ENCODE data around the gene MPHOSPH10. TPM values are rescaled to one million over a fixed set of nuclear protein-coding genes. Genes with fewer than 3 reads are reported as not detected.
A peak's percentile ranks its signal among the peaks of the same experiment; 100 is the strongest.

The MPHOSPH10 gene
- total and polyA plus RNA-seq, 2 of the 13 experiments (the other 11 are each of a cell fraction or from before 2014, with no cell fraction given): 37.8 to 137 TPM

GRCh38 chr2:71121479-71121878 lies 9.0 kb upstream of the MPHOSPH10 start (continued):
- no peak for TF ChIP-seq ZNF674 (CRISPR knock-in tag; IDR thresholded peaks at IDR 0.05; ENCODE audit: low read depth)
- no peak for TF ChIP-seq CHD4 (IDR thresholded peaks at IDR 0.05; ENCODE audit: borderline replicate concordance, low read length)
- no peak for TF ChIP-seq TFDP1 (CRISPR knock-in tag; IDR thresholded peaks at IDR 0.05; ENCODE audit: borderline replicate concordance)
- TF ChIP-seq PCBP2 (optimal IDR thresholded peaks at IDR 0.05; ENCODE audit: low read depth, low read length, poor library complexity, severe bottlenecking): no peak
- TF ChIP-seq NR2F6 (IDR thresholded peaks at IDR 0.05): no peak
- TF ChIP-seq NR2F6 (CRISPR knock-in tag; IDR thresholded peaks at IDR 0.05): no peak
- peak; percentile 88 for TF ChIP-seq HNF4G (IDR thresholded peaks at IDR 0.05; ENCODE audit: borderline replicate concordance, low read depth, low read length)
- TF ChIP-seq HNF4G (CRISPR knock-in tag; IDR thresholded peaks at IDR 0.05; ENCODE audit: borderline replicate concordance, low read depth): no peak
- no peak for TF ChIP-seq ZNF333 (CRISPR knock-in tag; IDR thresholded peaks at IDR 0.05; ENCODE audit: borderline replicate concordance)
- TF ChIP-seq MXD4 (CRISPR knock-in tag; IDR thresholded peaks at IDR 0.05): no peak
- no peak for TF ChIP-seq GABPB1 (CRISPR knock-in tag; IDR thresholded peaks at IDR 0.05)
- 0 out of 2 replicates have a peak, but pooled peaks have one; percentile 33 for TF ChIP-seq NCOR1 (IDR thresholded peaks at IDR 0.05; ENCODE audit: borderline replicate concordance, low read length)
- TF ChIP-seq ZNF431 (CRISPR knock-in tag; IDR thresholded peaks at IDR 0.05; ENCODE audit: borderline replicate concordance, low read depth): no peak
- TF ChIP-seq RXRA (CRISPR knock-in tag; IDR thresholded peaks at IDR 0.05): no peak
- no peak for TF ChIP-seq ZNF543 (CRISPR knock-in tag; IDR thresholded peaks at IDR 0.05)
- TF ChIP-seq, protein P1, sequence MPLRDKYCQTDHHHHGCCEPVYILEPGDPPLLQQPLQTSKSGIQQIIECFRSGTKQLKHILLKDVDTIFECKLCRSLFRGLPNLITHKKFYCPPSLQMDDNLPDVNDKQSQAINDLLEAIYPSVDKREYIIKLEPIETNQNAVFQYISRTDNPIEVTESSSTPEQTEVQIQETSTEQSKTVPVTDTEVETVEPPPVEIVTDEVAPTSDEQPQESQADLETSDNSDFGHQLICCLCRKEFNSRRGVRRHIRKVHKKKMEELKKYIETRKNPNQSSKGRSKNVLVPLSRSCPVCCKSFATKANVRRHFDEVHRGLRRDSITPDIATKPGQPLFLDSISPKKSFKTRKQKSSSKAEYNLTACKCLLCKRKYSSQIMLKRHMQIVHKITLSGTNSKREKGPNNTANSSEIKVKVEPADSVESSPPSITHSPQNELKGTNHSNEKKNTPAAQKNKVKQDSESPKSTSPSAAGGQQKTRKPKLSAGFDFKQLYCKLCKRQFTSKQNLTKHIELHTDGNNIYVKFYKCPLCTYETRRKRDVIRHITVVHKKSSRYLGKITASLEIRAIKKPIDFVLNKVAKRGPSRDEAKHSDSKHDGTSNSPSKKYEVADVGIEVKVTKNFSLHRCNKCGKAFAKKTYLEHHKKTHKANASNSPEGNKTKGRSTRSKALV (CRISPR knock-in tag; IDR thresholded peaks at IDR 0.05): no peak
- TF ChIP-seq, protein P2, sequence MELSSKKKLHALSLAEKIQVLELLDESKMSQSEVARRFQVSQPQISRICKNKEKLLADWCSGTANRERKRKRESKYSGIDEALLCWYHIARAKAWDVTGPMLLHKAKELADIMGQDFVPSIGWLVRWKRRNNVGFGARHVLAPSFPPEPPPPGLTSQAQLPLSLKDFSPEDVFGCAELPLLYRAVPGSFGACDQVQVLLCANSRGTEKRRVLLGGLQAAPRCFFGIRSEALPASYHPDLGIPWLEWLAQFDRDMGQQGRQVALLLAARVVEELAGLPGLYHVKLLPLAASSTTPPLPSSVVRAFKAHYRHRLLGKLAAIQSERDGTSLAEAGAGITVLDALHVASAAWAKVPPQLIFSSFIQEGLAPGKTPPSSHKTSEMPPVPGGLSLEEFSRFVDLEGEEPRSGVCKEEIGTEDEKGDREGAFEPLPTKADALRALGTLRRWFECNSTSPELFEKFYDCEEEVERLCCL (CRISPR knock-in tag; IDR thresholded peaks at IDR 0.05; ENCODE audit: borderline replicate concordance): no peak
- TF ChIP-seq SNAPC4 (CRISPR knock-in tag; IDR thresholded peaks at IDR 0.05): no peak
- TF ChIP-seq IKZF1 (IDR thresholded peaks at IDR 0.05): no peak
- TF ChIP-seq ZFAT (CRISPR knock-in tag; conservative IDR thresholded peaks at IDR 0.05): peak; percentile 96
- 0 out of 2 replicates have a peak, but pooled peaks have one; percentile 37 for TF ChIP-seq TARDBP (CRISPR knock-in tag; IDR thresholded peaks at IDR 0.05)
- TF ChIP-seq ZNF839 (CRISPR knock-in tag; IDR thresholded peaks at IDR 0.05; ENCODE audit: borderline replicate concordance): no peak
